ENCODE data around the gene KRT33A.

DNA sequence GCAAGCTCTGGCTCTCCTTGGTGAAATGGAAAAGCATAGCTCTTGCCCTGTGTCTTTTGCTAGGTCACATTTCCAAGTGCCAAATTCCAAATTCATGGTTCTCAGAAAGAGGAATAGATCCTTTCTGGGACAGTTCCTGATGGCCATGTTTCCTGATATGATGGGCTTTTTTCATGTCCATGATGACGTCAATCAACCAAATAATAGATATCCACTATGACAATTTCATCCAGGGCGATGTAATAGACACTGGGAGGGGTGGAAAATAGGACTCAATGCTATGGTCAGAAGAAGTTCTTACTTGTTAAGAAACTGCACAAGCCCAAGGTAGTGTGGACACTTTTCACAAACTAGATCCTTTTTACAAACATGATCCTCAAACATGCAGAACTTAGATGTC, 549 bp upstream of the KRT33A start:
- TF ChIP-seq, protein P1, sequence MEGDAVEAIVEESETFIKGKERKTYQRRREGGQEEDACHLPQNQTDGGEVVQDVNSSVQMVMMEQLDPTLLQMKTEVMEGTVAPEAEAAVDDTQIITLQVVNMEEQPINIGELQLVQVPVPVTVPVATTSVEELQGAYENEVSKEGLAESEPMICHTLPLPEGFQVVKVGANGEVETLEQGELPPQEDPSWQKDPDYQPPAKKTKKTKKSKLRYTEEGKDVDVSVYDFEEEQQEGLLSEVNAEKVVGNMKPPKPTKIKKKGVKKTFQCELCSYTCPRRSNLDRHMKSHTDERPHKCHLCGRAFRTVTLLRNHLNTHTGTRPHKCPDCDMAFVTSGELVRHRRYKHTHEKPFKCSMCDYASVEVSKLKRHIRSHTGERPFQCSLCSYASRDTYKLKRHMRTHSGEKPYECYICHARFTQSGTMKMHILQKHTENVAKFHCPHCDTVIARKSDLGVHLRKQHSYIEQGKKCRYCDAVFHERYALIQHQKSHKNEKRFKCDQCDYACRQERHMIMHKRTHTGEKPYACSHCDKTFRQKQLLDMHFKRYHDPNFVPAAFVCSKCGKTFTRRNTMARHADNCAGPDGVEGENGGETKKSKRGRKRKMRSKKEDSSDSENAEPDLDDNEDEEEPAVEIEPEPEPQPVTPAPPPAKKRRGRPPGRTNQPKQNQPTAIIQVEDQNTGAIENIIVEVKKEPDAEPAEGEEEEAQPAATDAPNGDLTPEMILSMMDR (IDR thresholded peaks at IDR 0.05), result no peak
- no peak for TF ChIP-seq POLR2A (IDR thresholded peaks at IDR 0.05)
- TF ChIP-seq EP300 (IDR thresholded peaks at IDR 0.05), result no peak
